K562 (cell line): Measurements from ENCODE around the gene KRT76. TPM values are rescaled to one million over a fixed set of nuclear protein-coding genes. Genes with fewer than 3 reads are reported as not detected.

ENCODE experiments used
- ATAC-seq: fragments of 200-7000 bp; cut with Tn5 transposase; 3 replicates; pipeline ENCODE4 v1.9.1; 2020; ENCODE audit warnings: moderate library complexity
- BruUV-seq: library from RNA; stranded (reverse); fragments of 400-500 nt; replicated peaks from 2 replicates; lab custom pipeline; 2021; lab: Mats Ljungman, UMichigan
- CTCF ChIA-PET: fragments of 300-600 bp; formaldehyde crosslinking; extraction: SDS; loops from one replicate; lab custom pipeline; 2021; ENCODE audit warnings: low intra/inter-chr PET ratio; lab: Yijun Ruan, JAX
- POLR2A ChIA-PET: fragments of 300-600, 350-650 bp; sonication (Branson Sonifier 250); formaldehyde crosslinking; extraction: SDS; loops from one replicate; lab custom pipeline; 2021; ENCODE audit warnings: antibody characterized with exemption, inconsistent platforms; lab: Yijun Ruan, JAX
- DNase-seq, 4 experiments: peaks; one replicate each; pipeline versions ENCODE4 v3.0.0 to v3.0.0-alpha.2; 2011 to 2018; ENCODE audit warnings: low spot score in 3 of 4, mixed read lengths in 3 of 4; ENCODE audit errors: extremely low read depth in 1 of 4
- FAIRE-seq: peaks from 2 replicates; lab custom pipeline; 2011; peaks lifted over from hg19 to GRCh38; lab: Jason Lieb, UNC
- H2AFZ ChIP-seq: 2 replicates; pipeline ENCODE4 v1.6.0; 2011; ENCODE audit warnings: low read depth, low read length, control low read depth, inconsistent platforms
- H3K27ac ChIP-seq: fragments of 200-600 bp; 3 replicates; pipeline ENCODE4 v1.8.0; 2011; ENCODE audit warnings: low read depth, mild to moderate bottlenecking, control low read depth, inconsistent platforms, low read length, moderate library complexity, mixed read lengths; ENCODE audit errors: extremely low read depth
- H3K27me3 ChIP-seq, 2 experiments: fragments of 300-600 bp in 1 of 2; 2 replicates in 1 of 2; 3 replicates in 1 of 2; pipeline versions ENCODE4 v1.6.0 to v1.8.0; 2011; ENCODE audit warnings: inconsistent platforms in 2 of 2, low read length in 2 of 2, mild to moderate bottlenecking in 1 of 2, mixed read lengths in 1 of 2, moderate library complexity in 1 of 2; ENCODE audit not compliant: control insufficient read depth in 2 of 2, insufficient read depth in 2 of 2
- H3K36me3 ChIP-seq: fragments of 300-600 bp; 3 replicates; pipeline ENCODE4 v1.8.0; 2011; ENCODE audit warnings: mild to moderate bottlenecking, low read length, inconsistent platforms; ENCODE audit not compliant: control insufficient read depth, insufficient read depth
- H3K4me1 ChIP-seq, 2 experiments: fragments of 200-600 bp in 1 of 2; replicated peaks in 1 of 2; 2 replicates in 1 of 2; 3 replicates in 1 of 2; pipeline versions ENCODE4 v1.5.1 to v1.8.0; 2011; ENCODE audit warnings: inconsistent platforms in 2 of 2, low read length in 2 of 2, mild to moderate bottlenecking in 1 of 2, mixed read lengths in 1 of 2, moderate library complexity in 1 of 2; ENCODE audit not compliant: control insufficient read depth in 2 of 2, insufficient read depth in 2 of 2
- H3K4me2 ChIP-seq: 2 replicates; pipeline ENCODE4 v1.6.1; 2011; ENCODE audit warnings: low read length, control low read depth, inconsistent platforms, mixed read lengths; ENCODE audit not compliant: insufficient read depth
- H3K4me3 ChIP-seq: fragments of 200-600 bp; sonication (generic), shearing (Covaris generic); 2 replicates; pipeline ENCODE4 v1.5.1; 2016; ENCODE audit warnings: control low read depth, inconsistent platforms
- H3K79me2 ChIP-seq: fragments of 200-600 bp; 3 replicates; pipeline ENCODE4 v1.8.0; 2011; ENCODE audit warnings: low read length, inconsistent platforms; ENCODE audit not compliant: control insufficient read depth, insufficient read depth
- H3K9ac ChIP-seq, 2 experiments: 2 replicates each; pipeline versions ENCODE4 v1.6.0 to v1.6.1; 2011; ENCODE audit warnings: low read depth in 2 of 2, low read length in 2 of 2, control low read depth in 1 of 2, inconsistent platforms in 1 of 2, mild to moderate bottlenecking in 1 of 2, mixed read lengths in 1 of 2; ENCODE audit not compliant: insufficient read depth in 1 of 2
- H3K9me1 ChIP-seq: one replicate; pipeline ENCODE4 v1.6.0; 2011; ENCODE audit warnings: inconsistent platforms, mild to moderate bottlenecking, low read length, moderate library complexity; ENCODE audit not compliant: control insufficient read depth, insufficient read depth
- H3K9me3 ChIP-seq: replicated peaks from 2 replicates; pipeline ENCODE4 v1.5.1; 2011; ENCODE audit warnings: low read depth, low read length, inconsistent platforms; ENCODE audit not compliant: control insufficient read depth, insufficient read depth
- H4K20me1 ChIP-seq: replicated peaks from 2 replicates; pipeline ENCODE4 v1.6.1; 2011; ENCODE audit warnings: low read length, inconsistent platforms, mixed read lengths; ENCODE audit not compliant: control insufficient read depth, insufficient read depth
- ARID1B ChIP-seq: fragments of 450-650 bp; IDR thresholded peaks from 2 replicates; pipeline ENCODE4 v1.6.1; 2016; ENCODE audit warnings: antibody characterized with exemption, mild to moderate bottlenecking, inconsistent platforms
- BCL6 ChIP-seq: fragments of 250-450 bp; sonication (Bioruptor Pico); IDR thresholded peaks from 2 replicates; pipeline ENCODE4 v1.4.0; 2020
- CTBP1 ChIP-seq: fragments of 450-650 bp; IDR thresholded peaks from 2 replicates; pipeline ENCODE4 v1.6.1; 2016; ENCODE audit warnings: borderline replicate concordance
- ESRRA ChIP-seq: fragments of 450-650 bp; IDR thresholded peaks from 2 replicates; pipeline ENCODE4 v1.6.1; 2014; ENCODE audit warnings: low read depth, mild to moderate bottlenecking, moderate library complexity, borderline replicate concordance
- FOSL1 ChIP-seq: fragments of 200-800 bp; sonication (Bioruptor generic); conservative IDR thresholded peaks from 2 replicates; pipeline ENCODE4 v1.6.1; 2016; ENCODE audit warnings: missing genetic modification characterization, missing compliant biosample characterization
- JUN ChIP-seq, 2 experiments: sonication (generic) in 1 of 2; formaldehyde crosslinking in 1 of 2; IDR thresholded peaks; 2 replicates each; pipeline versions ENCODE4 v1.6.1 to v1.8.0; 2012 to 2022; ENCODE audit warnings: borderline replicate concordance in 2 of 2, mild to moderate bottlenecking in 2 of 2, improper control_type of control experiment in 1 of 2, low read depth in 1 of 2, low read length in 1 of 2, missing genetic modification reagents in 1 of 2
- JUND ChIP-seq, 2 experiments: IDR thresholded peaks; 2 replicates in 1 of 2; 3 replicates in 1 of 2; pipeline ENCODE4 v1.6.1; 2011; ENCODE audit warnings: borderline replicate concordance in 2 of 2, low read depth in 2 of 2, low read length in 2 of 2, improper control_type of control experiment in 1 of 2, missing biosample characterization in 1 of 2, missing genetic modification characterization in 1 of 2, missing genetic modification reagents in 1 of 2
- MTA1 ChIP-seq: fragments of 450-650 bp; IDR thresholded peaks from 2 replicates; pipeline ENCODE4 v1.6.1; 2017; ENCODE audit warnings: borderline replicate concordance
- NFE2 ChIP-seq: IDR thresholded peaks from 2 replicates; pipeline ENCODE4 v1.6.1; 2014; ENCODE audit warnings: antibody characterized with exemption, low read depth
- SOX6 ChIP-seq: fragments of 450-650 bp; IDR thresholded peaks from 2 replicates; pipeline ENCODE4 v1.6.1; 2014; ENCODE audit warnings: mild to moderate bottlenecking
- STAT5B ChIP-seq: fragments of 250-450 bp; sonication (Bioruptor Pico); IDR thresholded peaks from 2 replicates; pipeline ENCODE4 v1.8.0; 2021; ENCODE audit warnings: mild to moderate bottlenecking, inconsistent platforms
- TEAD4 ChIP-seq, 2 experiments: sonication (generic) in 1 of 2; formaldehyde crosslinking in 1 of 2; IDR thresholded peaks; 2 replicates each; pipeline versions ENCODE4 v1.6.1 to v1.8.0; 2012 to 2022; ENCODE audit warnings: borderline replicate concordance in 1 of 2, inconsistent platforms in 1 of 2, low read length in 1 of 2, mild to moderate bottlenecking in 1 of 2, missing genetic modification reagents in 1 of 2
- ZEB2 ChIP-seq: fragments of 450-650 bp; IDR thresholded peaks from 2 replicates; pipeline ENCODE4 v1.6.1; 2016
- WGBS: fragments of 100-300 bp; shearing (Covaris generic); methylation state at CpG from one replicate; pipeline ENCODE4 v1.1.6; 2016; ENCODE audit warnings: low coverage, mixed read lengths; ENCODE audit not compliant: insufficient coverage; ENCODE audit errors: missing lambda C conversion rate; 5-methylcytosine and 5-hydroxymethylcytosine counted together
- in situ Hi-C: fragments of 300-500 bp; cut with MboI; formaldehyde crosslinking; loops from 4 replicates; pipeline ENCODE4 v1.15.0; 2018; ENCODE audit warnings: inconsistent platforms, mixed read lengths
- intact Hi-C: fragments of 100-400 bp; cut with micrococcal nuclease; formaldehyde crosslinking; loops from 2 replicates; pipeline ENCODE4 v1.14.2; 2022
- polyA plus RNA-seq, 8 experiments: library from polyadenylated mRNA; depleted of rRNA in 4 of 8; stranded (reverse) in 5 of 8; unstranded in 3 of 8; fragments of >200 nt; fragmentation: Nextera tagmentation in 2 of 8; fragmentation: Illumina TruSeq in 1 of 8; extraction: Ambion mirVana in 2 of 8; extraction: Trizol in 1 of 8; gene quantifications; 2 replicates each; pipeline versions ENCODE4 v1.2.1 to v1.2.3, GENCODE V29; 2011 to 2014; ENCODE audit warnings: inconsistent platforms in 1 of 8, missing spikeins in 1 of 8
- total RNA-seq, 7 experiments: library from RNA; depleted of rRNA in 6 of 7; stranded (reverse); fragments of >200 nt in 6 of 7; fragmentation: Illumina TruSeq in 2 of 7; extraction: Trizol in 2 of 7; gene quantifications; 2 replicates each; pipeline versions ENCODE4 v1.2.1 to v1.2.3, GENCODE V29; 2011 to 2021; ENCODE audit warnings: low replicate concordance in 1 of 7
- TF ChIP-seq, protein P1 (sequence below): IDR thresholded peaks from 3 replicates; pipeline ENCODE4 v1.6.1; 2011; ENCODE audit warnings: borderline replicate concordance, mild to moderate bottlenecking; ENCODE audit not compliant: insufficient read length, insufficient read depth
- TF ChIP-seq, protein P2 (sequence below): fragments of 450-650 bp; IDR thresholded peaks from 2 replicates; pipeline ENCODE4 v1.6.1; 2016; ENCODE audit warnings: low read depth, mild to moderate bottlenecking, moderate library complexity

KRT76 gene
- total and polyA plus RNA-seq, 9 of the 15 experiments (the other 6 are each of a cell fraction or from before 2014, with no cell fraction given), result not detected

DNA sequence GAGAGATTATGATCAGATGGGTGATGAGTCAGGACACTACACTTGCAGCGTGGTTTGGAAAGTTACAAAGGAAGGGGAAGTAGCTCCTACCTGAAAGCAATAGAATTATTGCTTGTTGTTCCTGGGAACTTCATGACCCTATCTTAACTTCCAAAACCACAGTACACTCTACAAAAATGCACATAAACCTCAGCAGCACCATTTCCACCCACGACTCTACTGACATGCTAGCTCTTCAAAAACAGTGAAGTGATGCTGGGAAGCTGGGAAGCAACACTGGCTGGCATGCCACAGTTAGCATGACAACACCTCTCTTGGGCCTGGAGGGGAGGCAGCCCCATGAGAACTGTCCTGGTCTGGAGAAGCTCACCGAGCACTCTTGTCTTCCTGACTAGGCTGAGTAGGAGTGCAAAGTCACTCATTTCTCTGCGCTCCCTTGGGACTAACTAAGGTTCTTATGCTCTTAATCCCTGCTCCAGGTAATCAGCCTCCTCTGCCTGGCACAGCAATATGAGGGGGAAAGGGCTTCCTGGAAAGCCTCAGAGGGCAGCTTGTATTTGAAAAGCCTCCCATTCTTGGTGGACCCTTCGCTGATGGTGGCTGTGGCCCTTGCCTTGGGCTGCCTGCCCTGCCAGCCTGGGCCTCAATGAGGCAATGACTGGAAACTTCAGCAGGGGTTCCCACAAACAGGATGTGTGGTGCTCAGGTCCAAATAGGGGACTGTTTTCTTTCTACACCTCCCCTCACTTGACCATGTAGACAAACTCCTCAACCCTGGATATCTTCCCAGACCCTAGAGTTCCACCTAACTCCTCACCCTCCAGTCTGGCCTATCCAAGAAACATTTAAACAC, 17.6 kb upstream of the KRT76 start:
- CTCF ChIA-PET, result interaction anchor here (0.7 kb wide), 1 partner anchor 1309 kb away, joined by 3 read pairs; no protein-coding TSS in a partner anchor
- POLR2A ChIA-PET, result interaction anchor here (1.3 kb wide), 1 partner anchor 12 kb away, joined by 4 read pairs; no protein-coding TSS in a partner anchor

More for the DNA sequence above, 17.6 kb upstream of the KRT76 start:
- BruUV-seq, result no TSS peak
- ATAC-seq (no peak), FAIRE-seq (no peak), DNase-seq (peak in 1 of 4 experiments; percentile 17)
- H3K9me3 ChIP-seq, result no peaks in the 10 kb centered on the region
- in situ Hi-C loops (no loop called here), intact Hi-C loops (no loop called here)
- TF ChIP-seq, protein P1, sequence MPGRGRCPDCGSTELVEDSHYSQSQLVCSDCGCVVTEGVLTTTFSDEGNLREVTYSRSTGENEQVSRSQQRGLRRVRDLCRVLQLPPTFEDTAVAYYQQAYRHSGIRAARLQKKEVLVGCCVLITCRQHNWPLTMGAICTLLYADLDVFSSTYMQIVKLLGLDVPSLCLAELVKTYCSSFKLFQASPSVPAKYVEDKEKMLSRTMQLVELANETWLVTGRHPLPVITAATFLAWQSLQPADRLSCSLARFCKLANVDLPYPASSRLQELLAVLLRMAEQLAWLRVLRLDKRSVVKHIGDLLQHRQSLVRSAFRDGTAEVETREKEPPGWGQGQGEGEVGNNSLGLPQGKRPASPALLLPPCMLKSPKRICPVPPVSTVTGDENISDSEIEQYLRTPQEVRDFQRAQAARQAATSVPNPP, result no peak
- peak; percentile 82 for TF ChIP-seq SOX6
- peak; percentile 56; the same call in 1 of the 2 replicates for TF ChIP-seq CTBP1
- peak; percentile 87 for TF ChIP-seq FOSL1
- TF ChIP-seq ARID1B, result peak; percentile 35; the same call in 1 of the 2 replicates
- TF ChIP-seq TEAD4 (IDR thresholded peaks at IDR 0.05; ENCODE audit: low read length), result 0 out of 2 replicates have a peak, but pooled peaks have one; percentile 30
- TF ChIP-seq TEAD4 (CRISPR knock-in tag; IDR thresholded peaks at IDR 0.05; ENCODE audit: borderline replicate concordance), result no peak
- peak; percentile 9; the same call in 1 of the 2 replicates for TF ChIP-seq NFE2
- TF ChIP-seq, protein P2, sequence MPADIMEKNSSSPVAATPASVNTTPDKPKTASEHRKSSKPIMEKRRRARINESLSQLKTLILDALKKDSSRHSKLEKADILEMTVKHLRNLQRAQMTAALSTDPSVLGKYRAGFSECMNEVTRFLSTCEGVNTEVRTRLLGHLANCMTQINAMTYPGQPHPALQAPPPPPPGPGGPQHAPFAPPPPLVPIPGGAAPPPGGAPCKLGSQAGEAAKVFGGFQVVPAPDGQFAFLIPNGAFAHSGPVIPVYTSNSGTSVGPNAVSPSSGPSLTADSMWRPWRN, result peak; percentile 62
- 0 out of 2 replicates have a peak, but pooled peaks have one; percentile 45 for TF ChIP-seq MTA1
- peak; percentile 59; the same call in 1 of the 2 replicates for TF ChIP-seq ESRRA
- peak; percentile 68; the same call in 1 of the 2 replicates for TF ChIP-seq ZEB2
- 0 out of 2 replicates have a peak, but pooled peaks have one; percentile 16 for TF ChIP-seq JUN (IDR thresholded peaks at IDR 0.05; ENCODE audit: borderline replicate concordance, low read depth, low read length)
- no peak for TF ChIP-seq JUN (CRISPR knock-in tag; IDR thresholded peaks at IDR 0.05; ENCODE audit: borderline replicate concordance)
- no peak for TF ChIP-seq BCL6 (CRISPR knock-in tag)
- TF ChIP-seq JUND (IDR thresholded peaks at IDR 0.05; ENCODE audit: borderline replicate concordance, low read depth, low read length), result peak; percentile 58; the same call in 1 of the 2 replicates
- TF ChIP-seq JUND (tag; IDR thresholded peaks at IDR 0.05; ENCODE audit: borderline replicate concordance, low read depth, low read length), result peak; percentile 40; the same call in 2 of the 3 replicates
- TF ChIP-seq STAT5B (CRISPR knock-in tag), result no peak
- no peaks in the 10 kb centered on the region for H3K36me3 ChIP-seq
- H3K79me2 ChIP-seq, result no peaks in the 10 kb centered on the region
- H3K9ac ChIP-seq, result no peak overlapping the region; a peak in 1 of 4 replicates
- WGBS, result 36% methylated on average over 5 of the region's 5 CpGs
- no peaks in the 10 kb centered on the region for H3K9me1 ChIP-seq
- peaks cover 42 to 45% of the 10 kb centered on the region in 2 experiments; a peak in 4 of 5 replicates for H3K4me1 ChIP-seq
- H3K27me3 ChIP-seq, result no peaks in the 10 kb centered on the region
- H3K4me3 ChIP-seq, result no peak overlapping the region
- H4K20me1 ChIP-seq, result no peaks in the 10 kb centered on the region
- no peak overlapping the region; the same call in 1 of the 2 replicates for H3K4me2 ChIP-seq
- H3K27ac ChIP-seq, result no peak overlapping the region
- H2AFZ ChIP-seq, result no peak overlapping the region
